ENCODE measurements around the gene CLEC18A.
"Not testable (repeated sequence)": the region's sequence is repeated elsewhere in the genome, so short reads cannot be mapped to it uniquely, and the experiment has no call there.

Gene CLEC18A

DNA sequence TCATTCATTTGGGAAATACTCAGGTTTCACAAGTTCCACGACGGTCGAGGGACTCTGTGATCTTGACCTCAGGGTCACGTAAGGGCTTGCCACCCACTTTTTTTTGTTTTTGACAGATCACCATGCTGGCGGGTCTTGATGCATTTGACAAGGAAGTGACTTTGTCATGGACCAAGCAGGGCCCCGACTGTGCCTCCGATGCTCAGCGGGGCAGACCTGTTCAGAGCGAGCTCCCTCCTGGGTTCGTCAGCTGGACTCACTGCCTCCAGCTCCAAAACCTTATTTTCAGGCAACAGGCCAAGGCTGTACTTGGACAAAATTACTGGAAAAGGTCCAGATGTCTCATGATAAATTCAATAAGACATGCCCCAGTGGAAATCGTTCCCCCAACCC, 9.0 kb upstream of the CLEC18A start:
- no peak for FAIRE-seq
- no peak for DNase-seq (ENCODE audit: insufficient read length, low spot score)
- TF ChIP-seq POU2F2 (IDR thresholded peaks at IDR 0.05; ENCODE audit: low read depth, low read length) (no peak), PAX5 (IDR thresholded peaks at IDR 0.05; ENCODE audit: insufficient read depth, low read length, severe bottlenecking) (no peak), POLR2AphosphoS5 (IDR thresholded peaks at IDR 0.05; ENCODE audit: low read depth, low read length) (no peak), POLR2A (IDR thresholded peaks at IDR 0.05; ENCODE audit: low read depth, low read length) (no peak), TAF1 (IDR thresholded peaks at IDR 0.05; ENCODE audit: low read depth, low read length) (no peak), SPI1 (IDR thresholded peaks at IDR 0.05; ENCODE audit: low read depth, low read length) (no peak)

DNA sequence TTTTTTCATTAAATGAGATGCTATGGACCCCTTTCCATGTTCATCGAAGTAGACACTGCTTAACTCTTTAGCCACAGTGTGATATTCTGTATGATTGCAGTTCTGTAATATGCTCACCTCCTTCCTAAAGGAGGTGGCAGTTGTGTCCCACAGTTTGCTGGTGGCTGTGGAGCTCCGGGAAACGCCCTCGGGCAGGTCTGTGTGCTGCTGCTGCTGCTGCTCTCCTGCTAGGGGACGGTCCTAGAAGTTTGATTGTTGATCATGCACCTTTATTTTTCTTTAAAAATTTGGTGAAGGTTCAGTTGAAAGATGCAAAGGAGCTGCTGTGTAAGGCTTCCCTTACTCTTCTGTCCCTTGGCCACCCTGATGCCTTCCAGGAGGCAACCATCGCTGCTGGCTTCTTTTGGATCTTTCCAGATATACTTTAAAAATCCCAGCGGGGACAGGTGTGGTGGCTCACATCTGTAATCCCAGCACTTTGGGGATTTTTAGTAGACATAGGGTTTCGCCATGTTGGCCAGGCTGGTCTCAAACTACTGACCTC, 8.4 kb upstream of the CLEC18A start:
- DNase-seq (ENCODE audit: insufficient read length, low spot score) = no peak
- no peak for FAIRE-seq

DNA sequence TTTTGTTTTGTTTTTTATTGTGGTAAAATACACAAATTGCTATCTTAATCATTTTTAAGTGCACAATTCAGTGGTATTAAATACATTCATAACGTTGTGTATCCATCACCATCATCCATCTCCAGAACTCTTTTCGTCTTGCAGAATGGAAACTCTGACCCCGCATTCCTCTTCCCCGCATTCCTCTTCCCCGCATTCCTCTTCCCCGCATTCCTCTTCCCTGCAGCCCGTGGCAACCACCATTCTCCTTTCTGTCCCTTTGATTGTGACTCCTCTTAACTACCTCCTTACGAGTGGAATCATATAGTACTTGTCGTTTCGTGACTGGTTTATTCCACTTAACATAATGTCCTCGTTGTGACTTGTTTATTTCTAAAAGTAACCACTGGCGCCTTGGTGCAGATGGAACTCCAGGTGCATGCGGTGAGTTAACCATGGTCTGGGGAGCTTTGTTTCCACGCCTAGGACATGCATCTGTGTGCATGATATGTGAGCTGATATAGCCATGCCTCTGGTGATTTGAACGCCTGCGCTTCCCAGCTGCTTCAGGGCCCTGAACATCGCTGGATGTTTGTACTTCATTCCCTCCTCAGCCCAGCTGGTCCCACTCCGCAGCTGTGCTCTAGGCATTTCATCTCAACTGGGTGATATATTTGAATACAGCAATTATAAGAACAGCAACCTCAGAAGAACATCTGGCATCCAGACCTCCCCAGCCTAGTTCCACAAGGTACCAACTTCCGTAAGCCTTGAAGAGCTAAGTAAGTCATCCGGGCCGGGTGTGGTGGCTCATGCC, 7.7 kb upstream of the CLEC18A start:
- DNase-seq (ENCODE audit: insufficient read length, low spot score); FAIRE-seq: not testable (repeated sequence)

More for the DNA sequence above, 8.4 kb upstream of the CLEC18A start:
- TF ChIP-seq SPI1 (IDR thresholded peaks at IDR 0.05; ENCODE audit: low read depth, low read length) (no peak), PAX5 (IDR thresholded peaks at IDR 0.05; ENCODE audit: insufficient read depth, low read length, severe bottlenecking) (no peak), TAF1 (IDR thresholded peaks at IDR 0.05; ENCODE audit: low read depth, low read length) (no peak), POU2F2 (IDR thresholded peaks at IDR 0.05; ENCODE audit: low read depth, low read length) (no peak), POLR2A (IDR thresholded peaks at IDR 0.05; ENCODE audit: low read depth, low read length) (no peak), POLR2AphosphoS5 (IDR thresholded peaks at IDR 0.05; ENCODE audit: low read depth, low read length) (no peak)

DNA sequence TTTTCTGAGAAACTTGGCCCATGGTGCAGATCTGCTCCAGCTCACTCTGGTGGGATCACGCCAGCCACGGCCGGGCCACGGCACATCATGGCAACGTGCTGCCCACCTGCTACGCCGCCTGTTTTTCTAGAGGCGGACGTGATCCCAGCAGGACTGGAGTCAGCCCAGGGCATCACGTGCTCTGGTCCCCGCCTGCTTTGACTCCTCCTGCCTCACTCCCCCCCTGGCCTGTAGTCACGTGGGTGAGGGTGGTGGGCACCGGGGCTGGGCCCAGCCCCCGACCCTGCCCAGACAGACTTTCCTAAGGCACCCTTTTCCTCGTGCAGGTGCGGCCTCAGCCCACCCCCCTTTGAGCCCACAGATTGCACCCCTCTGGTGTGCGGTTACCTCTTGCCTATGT, 723 bp upstream of the CLEC18A start:
- not testable (repeated sequence) for FAIRE-seq; DNase-seq (ENCODE audit: insufficient read length, low spot score)

- FAIRE-seq; DNase-seq (ENCODE audit: insufficient read length, low spot score): not testable (repeated sequence)
Measured at GRCh38 chr16:69951672-69952031, 518 bp downstream of the CLEC18A start.

GRCh38 chr16:69952116-69952515, 982 bp downstream of the CLEC18A start:
- FAIRE-seq; DNase-seq (ENCODE audit: insufficient read length, low spot score): not testable (repeated sequence)

DNA sequence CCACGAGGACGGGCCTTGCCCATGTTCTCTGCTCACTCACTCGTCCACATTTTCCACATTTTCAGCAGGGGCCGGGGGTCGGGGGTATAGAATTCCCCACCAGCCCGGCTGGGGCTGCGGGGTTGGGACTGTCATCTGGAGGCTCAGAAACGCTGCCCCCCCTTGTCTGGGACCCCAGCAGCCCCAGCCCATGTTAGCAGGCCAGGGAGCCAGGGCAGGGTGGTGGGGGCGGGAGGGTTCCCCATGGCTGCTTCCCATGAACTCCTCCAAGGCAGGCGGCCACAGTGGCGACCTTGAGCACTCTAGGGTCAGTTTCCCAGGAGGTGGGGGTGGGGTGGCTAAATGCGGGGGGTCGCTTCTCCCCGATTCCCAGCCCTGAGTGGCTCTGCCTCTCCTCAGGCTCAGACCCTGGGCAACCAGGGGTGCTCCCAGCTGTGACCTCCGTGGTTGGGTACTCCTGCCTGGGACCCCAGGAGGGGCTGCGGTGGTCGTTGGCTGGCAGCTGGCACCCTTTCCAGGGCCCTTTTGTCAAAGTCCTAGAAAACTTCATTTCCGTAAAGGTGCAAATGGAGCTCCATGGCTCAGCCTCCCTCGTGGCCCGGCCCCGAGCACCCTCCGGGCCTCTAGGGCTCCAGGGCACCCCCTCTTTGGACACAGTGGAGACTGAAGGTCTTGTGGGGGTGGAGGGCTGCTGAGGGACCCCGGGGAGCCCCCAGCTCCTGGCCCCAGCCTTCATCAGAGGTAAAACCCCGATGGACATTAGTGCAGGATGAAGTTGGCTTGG, 1.6 kb downstream of the CLEC18A start:
- not testable (repeated sequence) for FAIRE-seq; DNase-seq (ENCODE audit: insufficient read length, low spot score)

DNA sequence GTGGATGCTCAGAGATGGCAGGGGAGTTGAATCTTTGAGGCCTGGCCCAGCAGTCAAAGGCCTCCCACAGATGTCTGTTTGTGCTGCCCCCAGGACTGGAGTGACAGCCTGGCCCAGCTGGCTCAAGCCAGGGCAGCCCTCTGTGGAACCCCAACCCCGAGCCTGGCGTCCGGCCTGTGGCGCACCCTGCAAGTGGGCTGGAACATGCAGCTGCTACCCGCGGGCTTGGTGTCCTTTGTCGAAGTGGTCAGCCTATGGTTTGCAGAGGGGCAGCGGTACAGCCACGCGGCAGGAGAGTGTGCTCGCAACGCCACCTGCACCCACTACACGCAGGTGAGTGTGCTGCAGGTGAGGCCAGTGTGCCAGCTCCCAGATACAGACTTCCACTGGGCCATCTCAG, 3.1 kb downstream of the CLEC18A start:
- DNase-seq (ENCODE audit: insufficient read length, low spot score); FAIRE-seq: not testable (repeated sequence)

DNA sequence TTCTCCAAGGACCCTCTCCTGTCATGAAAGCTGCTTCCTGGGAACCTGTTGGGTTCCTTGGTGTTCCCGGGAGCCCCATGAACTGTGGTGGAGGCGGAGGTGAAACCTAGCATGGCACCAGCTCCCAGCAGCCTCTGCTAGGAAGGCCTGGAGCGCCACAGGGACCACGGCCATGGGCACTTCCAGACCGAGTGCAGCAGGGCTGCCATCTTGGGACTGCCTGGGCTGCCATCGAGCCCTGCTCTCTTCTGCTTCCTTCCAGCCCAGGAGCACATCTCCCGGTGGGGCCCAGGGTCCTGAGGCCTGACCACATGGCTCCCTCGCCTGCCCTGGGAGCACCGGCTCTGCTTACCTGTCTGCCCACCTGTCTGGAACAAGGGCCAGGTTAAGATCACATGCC, 12.2 kb downstream of the CLEC18A start:
- FAIRE-seq; DNase-seq (ENCODE audit: insufficient read length, low spot score): not testable (repeated sequence)

GRCh38 chr16:69964960-69965660, 14.0 kb downstream of the CLEC18A start:
- DNase-seq (ENCODE audit: insufficient read length, low spot score) = peak; percentile 14
- FAIRE-seq = not testable (repeated sequence)

DNA sequence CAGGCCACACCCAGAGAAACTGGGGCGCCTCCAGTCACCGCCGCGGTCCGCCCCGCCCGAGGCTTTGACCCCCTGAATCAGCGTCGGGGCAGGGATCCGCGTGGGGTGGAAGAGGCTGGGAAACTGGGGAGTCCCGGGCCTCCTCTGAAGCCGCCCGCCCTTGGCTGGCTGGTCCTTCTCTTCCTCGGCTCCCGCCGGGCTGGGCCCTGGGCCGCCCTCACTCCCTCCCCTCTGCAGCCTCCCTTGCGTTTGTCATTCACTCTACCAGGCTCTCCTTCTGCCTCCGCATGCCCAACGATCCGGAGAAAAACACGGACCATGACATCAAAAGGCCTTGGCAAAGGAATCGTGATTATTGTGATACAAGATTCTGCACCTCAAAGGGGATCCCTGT, 14.5 kb downstream of the CLEC18A start:
- FAIRE-seq; DNase-seq (ENCODE audit: insufficient read length, low spot score): not testable (repeated sequence)

- not testable (repeated sequence) for FAIRE-seq
Measured at GRCh38 chr16:69967688-69968087, 16.6 kb downstream of the CLEC18A start.

GRCh38 chr16:69968125-69968524, 17.0 kb downstream of the CLEC18A start:
- FAIRE-seq; DNase-seq (ENCODE audit: insufficient read length, low spot score): not testable (repeated sequence)

More at GRCh38 chr16:69967688-69968087, 16.6 kb downstream of the CLEC18A start:
- DNase-seq (ENCODE audit: insufficient read length, low spot score) = not testable (repeated sequence)

DNA sequence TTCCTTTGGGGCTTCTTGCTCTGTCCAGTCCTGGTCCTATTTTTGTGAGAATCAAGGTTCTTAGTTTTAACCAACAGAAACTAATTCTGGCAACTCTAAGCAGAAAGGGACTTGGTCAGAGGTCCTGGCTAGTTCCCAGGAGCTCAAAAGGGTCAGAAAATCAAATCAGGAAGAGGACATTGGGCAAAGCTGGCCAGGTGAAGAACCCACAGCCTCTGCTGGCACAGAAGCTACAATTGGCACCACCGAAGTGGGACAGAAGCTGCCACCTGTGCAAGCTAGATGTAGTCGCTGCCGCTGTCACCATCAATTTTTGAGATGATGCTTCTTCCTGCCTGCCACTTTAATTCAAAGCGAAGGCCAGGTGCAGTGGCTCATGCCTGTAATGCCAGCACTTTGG, 18.5 kb downstream of the CLEC18A start:
- DNase-seq (ENCODE audit: insufficient read length, low spot score); FAIRE-seq: not testable (repeated sequence)

DNA sequence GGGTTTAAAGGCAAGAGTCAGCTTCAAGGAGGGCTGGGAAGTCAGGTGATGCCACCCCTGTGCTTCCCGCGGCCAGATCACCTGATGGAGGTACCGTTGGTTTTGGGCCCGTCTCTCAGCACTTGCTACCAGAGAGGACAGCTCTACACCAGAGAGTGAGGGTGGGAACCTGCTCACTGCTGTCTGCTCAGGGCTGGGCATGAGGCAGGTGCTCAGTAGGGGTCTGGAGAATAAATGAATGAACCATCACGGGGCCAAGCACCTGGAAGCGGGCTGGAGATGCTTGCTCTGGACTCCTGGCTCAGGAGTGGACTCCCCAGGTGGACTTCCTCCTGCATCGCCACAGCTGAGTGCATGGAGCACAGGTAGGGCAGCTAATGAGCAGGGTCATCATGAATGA, 21.0 kb downstream of the CLEC18A start:
- FAIRE-seq; DNase-seq (ENCODE audit: insufficient read length, low spot score): not testable (repeated sequence)

GRCh38 chr16:69972935-69973334, 21.8 kb downstream of the CLEC18A start:
- not testable (repeated sequence) for FAIRE-seq; DNase-seq (ENCODE audit: insufficient read length, low spot score)

DNA sequence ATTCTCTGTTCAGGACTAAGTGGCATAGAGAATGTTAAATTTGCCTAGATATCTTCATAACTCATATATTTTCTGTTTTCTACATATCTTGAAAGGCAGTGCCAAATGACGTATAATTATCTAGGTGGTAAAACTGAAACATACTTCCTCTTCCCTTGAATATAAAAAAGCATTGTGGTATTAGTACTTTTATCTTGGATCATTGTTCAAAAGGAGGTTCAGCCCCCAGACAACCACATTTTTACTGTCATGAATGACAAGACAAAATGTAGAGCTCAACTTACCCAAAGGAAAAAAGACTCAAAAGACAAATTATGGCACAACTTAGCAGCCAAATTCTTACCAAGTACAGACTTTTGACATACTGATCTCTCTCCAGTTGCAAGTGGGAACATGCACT, 34.1 kb downstream of the CLEC18A start:
- DNase-seq (ENCODE audit: insufficient read length, low spot score); FAIRE-seq: not testable (repeated sequence)

Measured in GM12891 (cell line).